SK-N-SH (cell line): ENCODE data around the gene USP40. TPM values are rescaled to one million over a fixed set of nuclear protein-coding genes. Genes with fewer than 3 reads are reported as not detected.

ENCODE experiments used
- CTCF ChIA-PET: fragments of 300-600, 350-600 bp; formaldehyde crosslinking; extraction: SDS; loops from one replicate; lab custom pipeline; 2021; lab: Yijun Ruan, JAX
- POLR2A ChIA-PET: fragments of 350-600 bp; sonication (Branson Sonifier 250); formaldehyde crosslinking; extraction: SDS; loops from one replicate; lab custom pipeline; 2020; ENCODE audit warnings: antibody characterized with exemption, inconsistent platforms; lab: Yijun Ruan, JAX
- DNase-seq: peaks from one replicate; pipeline ENCODE4 v3.0.0; 2012
- H2AFZ ChIP-seq: fragments of 200-600 bp; sonication (generic); 2 replicates; pipeline ENCODE4 v1.8.1; 2016; ENCODE audit warnings: antibody characterized with exemption, mild to moderate bottlenecking, low read depth
- H3F3A ChIP-seq: fragments of 200-600 bp; sonication (generic); replicated peaks from 2 replicates; pipeline ENCODE3; 2016; ENCODE audit warnings: antibody characterized with exemption, mild to moderate bottlenecking; ENCODE audit not compliant: insufficient read depth
- H3K27ac ChIP-seq, 2 experiments: fragments of 200-500 bp in 1 of 2; fragments of 200-600 bp in 1 of 2; sonication (Bioruptor generic) in 1 of 2; sonication (generic), shearing (Covaris generic) in 1 of 2; 2 replicates each; pipeline versions ENCODE4 v1.5.1 to v1.6.1; 2014 to 2016; ENCODE audit warnings: low read depth in 2 of 2, inconsistent platforms in 1 of 2, low read length in 1 of 2, mild to moderate bottlenecking in 1 of 2, mixed read lengths in 1 of 2
- H3K27me3 ChIP-seq: fragments of 200-600 bp; sonication (generic), shearing (Covaris generic); 2 replicates; pipeline ENCODE4 v1.6.1; 2016; ENCODE audit warnings: mixed run types; ENCODE audit not compliant: insufficient read depth
- H3K36me3 ChIP-seq, 2 experiments: fragments of 200-500 bp in 1 of 2; fragments of 200-600 bp in 1 of 2; sonication (Bioruptor generic) in 1 of 2; sonication (generic) in 1 of 2; replicated peaks in 1 of 2; 2 replicates each; pipeline versions ENCODE3 to v1.5.1; 2014 to 2016; ENCODE audit warnings: low read length in 1 of 2, mild to moderate bottlenecking in 1 of 2; ENCODE audit not compliant: insufficient read depth in 2 of 2, control insufficient read depth in 1 of 2
- H3K4me1 ChIP-seq, 2 experiments: fragments of 200-500 bp in 1 of 2; fragments of 200-600 bp in 1 of 2; sonication (Bioruptor generic) in 1 of 2; sonication (generic), shearing (Covaris generic) in 1 of 2; 2 replicates each; pipeline versions ENCODE4 v1.5.1 to v1.6.1; 2014 to 2016; ENCODE audit warnings: low read depth in 1 of 2, low read length in 1 of 2, mixed run types in 1 of 2; ENCODE audit not compliant: insufficient read depth in 2 of 2, control insufficient read depth in 1 of 2
- H3K4me2 ChIP-seq: fragments of 200-600 bp; sonication (generic), shearing (Covaris generic); 2 replicates; pipeline ENCODE4 v1.6.1; 2017; ENCODE audit warnings: mixed run types
- H3K4me3 ChIP-seq, 2 experiments: fragments of 200-500 bp in 1 of 2; fragments of 200-600 bp in 1 of 2; sonication (Bioruptor generic) in 1 of 2; sonication (generic), shearing (Covaris generic) in 1 of 2; 2 replicates each; pipeline versions ENCODE4 v1.5.1 to v1.8.1; 2014 to 2016; ENCODE audit warnings: low read depth in 2 of 2, inconsistent platforms in 1 of 2, low read length in 1 of 2, mild to moderate bottlenecking in 1 of 2, mixed read lengths in 1 of 2, moderate library complexity in 1 of 2
- H3K79me2 ChIP-seq: fragments of 200-600 bp; sonication (generic); 2 replicates; pipeline ENCODE4 v1.8.1; 2017; ENCODE audit warnings: mild to moderate bottlenecking; ENCODE audit not compliant: insufficient read depth
- H3K9ac ChIP-seq: fragments of 200-600 bp; sonication (generic); 2 replicates; pipeline ENCODE4 v1.6.1; 2017; ENCODE audit warnings: mixed run types
- H3K9me2 ChIP-seq: fragments of 200-600 bp; sonication (generic); 2 replicates; pipeline ENCODE4 v1.6.1; 2017; ENCODE audit warnings: mixed run types
- H3K9me3 ChIP-seq: fragments of 200-600 bp; sonication (generic); 2 replicates; pipeline ENCODE4 v1.6.1; 2017; ENCODE audit warnings: mixed run types, mild to moderate bottlenecking, moderate library complexity
- H4K20me1 ChIP-seq: fragments of 200-600 bp; sonication (generic); 2 replicates; pipeline ENCODE4 v1.6.1; 2017; ENCODE audit warnings: mild to moderate bottlenecking, mixed run types; ENCODE audit not compliant: insufficient read depth
- CTCF ChIP-seq: fragments of 200-600 bp; sonication (generic); IDR thresholded peaks from 2 replicates; pipeline ENCODE4 v1.6.1; 2017; ENCODE audit warnings: antibody characterized with exemption, mild to moderate bottlenecking, moderate library complexity
- ELF1 ChIP-seq: IDR thresholded peaks from 2 replicates; pipeline ENCODE4 v1.4.0; 2012
- FOXM1 ChIP-seq: IDR thresholded peaks from 2 replicates; pipeline ENCODE4 v1.4.0; 2012; ENCODE audit warnings: low read depth, mild to moderate bottlenecking
- IRF3 ChIP-seq: fragments of 150-350 bp; IDR thresholded peaks from 2 replicates; pipeline ENCODE4 v1.6.1; 2016; ENCODE audit warnings: mild to moderate bottlenecking, low read depth, low read length
- JUND ChIP-seq: IDR thresholded peaks from 2 replicates; pipeline ENCODE4 v1.4.0; 2012
- MAX ChIP-seq: IDR thresholded peaks from 2 replicates; pipeline ENCODE4 v1.4.0; 2012; ENCODE audit warnings: low read depth
- MEF2A ChIP-seq: IDR thresholded peaks from 2 replicates; pipeline ENCODE4 v1.4.0; 2012; ENCODE audit warnings: low read depth, borderline replicate concordance
- MXI1 ChIP-seq: IDR thresholded peaks from 2 replicates; pipeline ENCODE4 v1.6.1; 2012; ENCODE audit warnings: mild to moderate bottlenecking, low read depth, low read length, improper control_type of control experiment
- NFIC ChIP-seq: IDR thresholded peaks from 2 replicates; pipeline ENCODE4 v1.4.0; 2012; ENCODE audit warnings: borderline replicate concordance
- RAD21 ChIP-seq: IDR thresholded peaks from 2 replicates; pipeline ENCODE4 v1.6.1; 2012; ENCODE audit warnings: mild to moderate bottlenecking, low read length
- RXRA ChIP-seq: IDR thresholded peaks from 2 replicates; pipeline ENCODE4 v1.4.0; 2012; ENCODE audit warnings: low read depth, mild to moderate bottlenecking, borderline replicate concordance
- SIN3A ChIP-seq: IDR thresholded peaks from 2 replicates; pipeline ENCODE4 v1.6.1; 2012; ENCODE audit warnings: low read depth, mild to moderate bottlenecking, low read length, moderate library complexity, borderline replicate concordance
- SMC3 ChIP-seq: IDR thresholded peaks from 2 replicates; pipeline ENCODE4 v1.6.1; 2012; ENCODE audit warnings: low read depth, low read length, improper control_type of control experiment
- TAF1 ChIP-seq: IDR thresholded peaks from 2 replicates; pipeline ENCODE4 v1.6.1; 2012; ENCODE audit warnings: low read depth, mild to moderate bottlenecking, low read length, moderate library complexity, borderline replicate concordance
- YY1 ChIP-seq: IDR thresholded peaks from 2 replicates; pipeline ENCODE4 v1.4.0; 2012; ENCODE audit warnings: low read depth, mild to moderate bottlenecking
- WGBS: methylation state at CpG from one replicate; pipeline ENCODE4 v1.1.6; 2017; ENCODE audit warnings: low lambda C conversion rate; 5-methylcytosine and 5-hydroxymethylcytosine counted together
- polyA plus RNA-seq, 3 experiments: library from polyadenylated mRNA; depleted of rRNA; stranded (reverse); fragments of >200 nt; gene quantifications; 2 replicates each; pipeline ENCODE4 v1.2.3, GENCODE V29; 2012

The USP40 gene
- polyA plus RNA-seq, 1 of the 3 experiments (the other 2 are of a cell fraction) = 37.0 TPM

- ChIA-PET CTCF (interaction anchor here (0.7 to 2.7 kb wide), 8 partner anchors 10 to 470 kb away, joined by 3 to 19 read pairs (median 6); partner anchors contain the start of genes DGKD and TRPM8), POLR2A (no interaction called here)
- H3K9me3 ChIP-seq = no peaks in the 10 kb centered on the region
- DNase-seq = no peak
- H3K4me2 ChIP-seq = no peak overlapping the region
- no peak overlapping the region for H3K27ac ChIP-seq
- H4K20me1 ChIP-seq = no peaks in the 10 kb centered on the region
- no peak overlapping the region for H2AFZ ChIP-seq
- H3K27me3 ChIP-seq = no peaks in the 10 kb centered on the region
- peaks cover 5% of the 10 kb centered on the region; the same call in 1 of the 2 replicates for H3K79me2 ChIP-seq
- TF ChIP-seq SMC3 (no peak), RAD21 (no peak), NFIC (no peak), MAX (no peak), YY1 (no peak), SIN3A (no peak), FOXM1 (no peak), MXI1 (no peak), ELF1 (no peak), IRF3 (no peak), RXRA (no peak), TAF1 (no peak), JUND (no peak), CTCF (no peak), MEF2A (no peak)
- H3K9me2 ChIP-seq = no peaks in the 10 kb centered on the region
- peaks cover 8 to 49% of the 10 kb centered on the region in 2 experiments for H3K36me3 ChIP-seq
- H3K4me3 ChIP-seq = no peak overlapping the region
- H3K4me1 ChIP-seq = no peaks in the 10 kb centered on the region
- WGBS = 97% methylated on average over 8 of the region's 15 CpGs
- no peaks in the 10 kb centered on the region for H3F3A ChIP-seq
- no peak overlapping the region for H3K9ac ChIP-seq
These were observed 118.9 kb downstream of the USP40 start for GRCh38 chr2:233447506-233448219.
